Stimulated activated CD8-positive, alpha-beta memory T cell treated with anti-CD3 and anti-CD28 coated beads, Interleukin-12 subunit alpha, Interleukin-12 subunit beta, amount 100 ng/mL, for 24 hours (primary cell): ENCODE data around the gene CECR2.

Experiments used
- DNase-seq: peaks from one replicate; pipeline ENCODE4 v3.0.0-alpha.2; 2020; ENCODE audit errors: extremely low read depth

Gene CECR2

GRCh38 chr22:17368144-17368543 is 1.1 kb upstream of the CECR2 start:
- no peak for DNase-seq

GRCh38 chr22:17368554-17369438 is 464 bp upstream of the CECR2 start:
- no peak for DNase-seq

DNA sequence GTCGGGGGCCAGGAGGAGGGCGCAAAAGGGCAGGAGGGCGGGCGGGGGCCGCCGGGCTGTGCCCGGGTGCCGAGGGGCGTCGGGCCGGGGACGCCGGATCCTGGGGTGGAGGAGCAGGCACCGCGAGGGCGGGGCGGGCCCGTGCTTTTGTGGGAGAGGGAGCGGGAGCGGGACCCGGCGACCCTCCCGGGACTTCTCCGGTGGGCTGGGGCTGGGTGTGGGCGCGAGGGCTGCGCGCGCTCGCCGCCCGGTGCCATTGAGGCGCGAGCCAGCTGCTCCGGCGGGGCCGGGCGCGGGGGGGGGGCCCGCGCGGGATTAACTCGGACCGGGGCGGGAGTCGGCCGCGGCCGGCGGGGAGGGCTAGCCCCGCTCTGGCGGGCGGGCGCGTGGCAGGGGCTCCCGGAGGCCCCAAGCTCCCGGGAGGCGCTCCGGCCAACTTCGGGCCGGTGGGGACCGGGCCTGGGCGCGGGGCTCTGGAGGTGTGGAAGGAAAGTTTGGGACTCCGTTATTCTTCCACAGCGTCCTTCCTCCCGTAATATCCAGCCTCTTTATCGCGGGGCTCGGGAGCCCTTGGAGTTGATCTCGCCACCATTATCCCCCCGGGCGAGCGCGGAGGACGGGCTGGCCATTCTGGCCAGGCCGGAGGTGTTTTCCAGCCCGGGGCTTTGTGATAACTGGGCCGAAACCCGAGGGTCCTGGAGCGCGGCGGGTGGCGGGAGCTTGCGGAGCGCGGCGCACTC is 936 bp downstream of the CECR2 start:
- no peak for DNase-seq

- no peak for DNase-seq
Observed at GRCh38 chr22:17370766-17371432, 1.6 kb downstream of the CECR2 start.

DNA sequence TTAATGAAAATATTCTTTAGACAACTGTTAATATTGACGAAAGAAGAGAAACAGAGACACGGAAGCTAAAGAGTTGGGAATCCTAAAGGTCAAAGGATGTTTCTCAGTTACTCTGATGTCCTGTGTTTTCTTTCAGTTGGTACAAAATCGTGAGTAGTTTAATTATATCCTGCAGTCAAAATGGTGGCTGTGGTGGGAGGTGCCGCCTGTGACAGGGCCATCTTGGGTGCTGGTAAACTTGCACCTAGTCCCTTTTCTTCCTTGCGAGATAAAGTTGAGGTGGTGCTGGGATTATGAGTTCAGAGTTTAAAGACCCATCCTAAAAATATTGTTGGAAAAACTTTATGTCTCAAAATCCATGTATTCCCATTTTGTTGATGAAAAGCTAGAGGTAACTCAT is 2.2 kb downstream of the CECR2 start:
- no peak for DNase-seq

DNA sequence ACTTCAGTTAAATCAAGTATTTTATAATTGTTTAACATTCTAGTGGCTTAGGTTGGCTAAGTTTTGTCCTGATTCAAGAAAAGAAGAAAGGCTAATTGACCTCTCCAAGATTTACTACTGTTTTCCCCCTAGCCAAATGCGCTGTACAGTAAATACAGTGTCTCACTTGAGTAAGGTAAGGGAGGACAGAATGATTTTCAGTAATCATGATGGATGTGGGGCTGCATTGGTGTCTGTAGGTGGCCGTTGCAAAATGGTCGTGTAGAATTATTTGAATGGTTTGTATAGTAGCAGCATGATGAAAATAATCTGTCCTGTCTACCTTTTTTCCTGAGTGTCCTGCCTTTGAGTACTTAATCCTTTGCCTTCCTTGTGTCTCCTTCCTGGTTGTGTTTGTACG is 4.6 kb downstream of the CECR2 start:
- no peak for DNase-seq

- DNase-seq = no peak
Observed at GRCh38 chr22:17375914-17376614, 6.8 kb downstream of the CECR2 start.

DNA sequence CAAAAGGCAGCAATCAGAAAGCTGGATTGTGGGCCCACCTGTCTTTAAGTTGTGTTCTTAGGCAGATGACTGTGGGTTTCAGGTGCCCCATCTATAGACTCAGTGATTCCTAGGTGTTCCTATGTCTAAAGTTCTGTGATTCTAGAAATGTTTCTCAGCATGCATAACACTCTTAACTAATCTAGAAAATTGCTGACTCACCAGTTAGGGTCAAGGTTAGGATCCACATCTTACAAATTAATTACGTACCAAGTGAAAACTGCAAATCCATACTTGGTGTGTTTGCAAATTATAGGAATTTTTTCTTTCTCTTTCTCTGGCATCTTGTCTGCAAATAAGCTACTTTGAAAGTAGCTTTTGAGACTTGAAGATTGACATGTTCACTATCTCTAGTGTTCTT is 7.7 kb downstream of the CECR2 start:
- DNase-seq = no peak

DNA sequence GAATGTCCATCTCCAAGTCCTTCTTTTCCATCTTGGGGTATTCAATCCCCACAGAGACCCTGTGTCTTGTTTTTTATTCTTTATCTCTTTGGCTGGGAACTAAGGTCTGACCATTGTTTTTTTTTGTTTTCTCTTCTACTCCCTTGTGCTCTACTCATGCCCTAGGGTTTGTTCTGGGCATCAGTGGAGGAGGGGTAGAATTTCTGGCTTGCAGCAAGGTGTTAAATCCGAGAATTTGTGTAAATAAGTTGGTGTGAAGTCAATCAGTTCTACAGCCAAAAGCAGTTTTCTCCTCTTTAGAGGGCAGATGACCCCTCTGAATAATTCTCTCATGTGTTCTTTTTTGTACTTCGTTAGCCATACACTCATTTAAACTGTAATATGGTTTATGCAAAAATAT is 10.7 kb downstream of the CECR2 start:
- no peak for DNase-seq

DNA sequence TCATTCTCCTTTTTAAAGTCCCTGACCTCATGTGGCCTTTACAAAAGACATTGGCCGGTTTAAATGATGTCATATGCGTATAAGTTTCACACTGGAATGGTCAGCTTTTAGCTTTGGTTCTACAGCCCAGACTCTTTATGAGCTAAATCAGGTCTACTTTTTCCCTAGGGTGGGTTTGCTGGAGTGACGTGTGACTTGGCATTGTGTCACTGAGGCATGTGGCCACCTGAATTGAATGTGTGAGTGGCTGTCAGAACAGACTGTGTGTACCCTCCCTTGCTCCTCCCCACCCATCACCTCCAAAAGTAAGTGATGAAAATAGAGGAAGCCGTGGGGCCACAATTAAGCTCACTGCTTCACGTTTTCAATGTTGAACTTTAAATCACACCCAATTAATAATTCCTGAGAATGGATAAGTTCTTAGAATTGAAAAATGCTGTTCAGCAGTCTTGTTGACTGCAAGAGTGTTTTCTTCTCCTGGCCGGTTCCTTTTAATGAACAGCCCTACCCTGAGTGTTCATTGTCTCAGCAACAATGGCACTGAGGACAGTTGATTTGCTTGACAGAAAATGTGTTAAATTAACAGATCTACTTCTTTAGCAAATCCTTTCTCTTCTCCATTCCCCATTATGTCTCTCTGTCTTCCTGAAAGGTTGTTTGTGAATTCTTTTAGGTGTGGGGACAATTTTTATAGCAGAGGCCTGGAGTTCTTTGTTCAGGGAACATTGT is 11.3 kb downstream of the CECR2 start:
- DNase-seq = no peak

DNA sequence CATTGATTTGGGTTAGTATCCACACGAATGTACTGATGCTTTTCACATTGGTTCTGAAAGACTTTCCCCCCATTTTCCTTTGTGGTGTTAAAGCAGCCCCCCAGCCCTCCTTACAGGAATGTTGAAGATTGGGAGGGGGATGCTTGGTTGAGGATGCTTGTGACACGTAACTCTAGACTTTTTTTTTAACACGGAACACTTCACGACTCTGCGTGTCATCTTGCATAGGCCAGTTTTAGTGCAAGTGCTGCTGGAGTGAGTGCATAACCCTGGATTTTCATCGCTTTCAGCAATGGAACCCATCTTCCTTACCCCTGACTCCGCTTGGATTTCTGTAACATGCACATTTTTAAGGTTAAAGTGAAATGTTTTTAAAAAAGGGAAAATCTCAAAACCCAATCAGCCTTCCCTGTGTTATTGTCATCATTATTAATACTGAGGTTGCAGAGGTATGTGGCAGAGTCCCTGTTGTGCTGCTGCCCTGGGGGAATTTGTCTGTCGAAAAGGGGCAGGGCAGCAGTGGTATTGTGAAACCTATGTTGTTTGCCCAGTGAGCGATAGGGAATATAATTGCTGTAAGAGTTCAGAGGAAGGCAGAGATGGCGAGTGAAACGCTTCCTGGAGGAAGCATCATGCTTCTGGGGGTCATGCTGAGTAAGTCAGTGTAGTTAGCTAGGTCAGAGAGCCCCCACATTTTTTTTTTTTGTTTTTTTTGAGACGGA is 12.1 kb downstream of the CECR2 start:
- no peak for DNase-seq

DNA sequence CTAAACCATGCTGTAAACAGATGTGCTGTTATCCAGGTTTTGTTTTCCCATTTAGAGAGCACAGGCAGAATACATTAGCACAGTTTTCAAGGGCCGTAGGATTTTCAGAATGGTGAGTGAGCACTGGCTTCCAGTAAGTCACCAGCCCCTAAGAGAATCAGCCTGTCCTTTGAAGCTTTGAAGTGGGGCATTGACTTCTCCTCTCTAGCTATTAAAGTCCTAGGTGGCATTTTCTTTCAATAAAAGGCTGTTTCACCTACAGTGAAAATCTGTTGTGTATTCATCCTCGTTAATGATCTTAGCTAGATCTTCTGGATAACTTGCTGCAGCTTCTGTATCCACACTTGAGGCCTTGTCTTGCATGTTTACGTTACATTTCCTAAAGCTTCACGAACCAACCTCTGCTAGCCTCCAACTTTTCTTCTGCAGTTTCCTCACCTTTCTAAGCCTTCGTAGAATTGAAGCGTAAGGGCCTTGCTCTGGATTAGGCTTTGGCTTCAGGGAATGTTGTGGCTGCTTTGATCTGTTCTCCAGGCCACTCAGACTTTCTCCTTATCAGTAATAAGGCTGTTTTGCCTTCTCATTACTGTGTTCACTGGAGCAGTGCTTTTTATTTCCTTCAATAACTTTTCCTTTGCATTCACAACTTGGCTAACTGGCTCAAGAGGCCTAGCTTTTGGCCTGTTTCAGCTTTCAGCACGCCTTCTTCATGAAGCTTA is 15.5 kb downstream of the CECR2 start:
- DNase-seq = no peak

GRCh38 chr22:17387356-17387755 is 18.1 kb downstream of the CECR2 start:
- DNase-seq = no peak

- no peak for DNase-seq
Observed at GRCh38 chr22:17388235-17388634, 19.0 kb downstream of the CECR2 start.

DNA sequence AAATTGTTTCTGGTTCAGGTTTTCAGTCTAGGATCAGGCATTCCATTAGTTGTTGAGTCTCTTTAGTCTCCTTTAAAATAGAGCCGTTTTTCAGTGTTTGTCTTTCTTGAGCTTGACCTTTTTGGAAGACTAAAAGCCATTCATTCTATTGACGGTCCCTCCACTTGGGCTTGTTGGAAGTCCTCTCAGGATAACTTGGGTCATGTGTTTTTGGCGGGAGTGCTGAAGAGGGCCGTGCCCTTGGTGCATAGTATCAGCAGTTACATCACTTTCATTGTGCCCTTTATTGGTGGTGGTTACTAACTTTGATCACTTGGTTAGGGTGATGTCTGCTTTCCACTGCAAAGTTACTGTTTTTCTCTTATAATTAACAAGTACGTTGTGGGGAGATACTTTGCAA is 20.8 kb downstream of the CECR2 start:
- DNase-seq = no peak

DNA sequence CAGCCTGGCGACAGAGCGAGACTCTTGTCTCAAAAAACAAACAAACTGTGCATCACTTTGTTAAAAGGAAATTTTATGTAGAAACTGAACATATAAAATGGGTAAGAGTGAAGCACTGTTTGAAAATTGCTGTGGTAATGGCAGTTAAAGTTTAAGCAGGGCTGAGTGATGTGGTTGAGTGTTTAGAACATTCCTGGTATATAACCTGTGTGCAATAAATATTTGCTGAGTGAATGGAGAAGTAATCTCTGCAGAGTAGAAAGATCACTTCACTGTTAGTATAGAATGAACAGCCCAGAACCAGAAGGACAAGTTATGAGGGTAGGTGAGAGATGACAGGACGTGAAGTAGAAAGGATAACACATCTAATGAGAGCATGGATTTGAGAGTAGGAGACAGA is 27.3 kb downstream of the CECR2 start:
- no peak for DNase-seq

GRCh38 chr22:17397756-17398547 is 28.7 kb downstream of the CECR2 start:
- DNase-seq = no peak

DNA sequence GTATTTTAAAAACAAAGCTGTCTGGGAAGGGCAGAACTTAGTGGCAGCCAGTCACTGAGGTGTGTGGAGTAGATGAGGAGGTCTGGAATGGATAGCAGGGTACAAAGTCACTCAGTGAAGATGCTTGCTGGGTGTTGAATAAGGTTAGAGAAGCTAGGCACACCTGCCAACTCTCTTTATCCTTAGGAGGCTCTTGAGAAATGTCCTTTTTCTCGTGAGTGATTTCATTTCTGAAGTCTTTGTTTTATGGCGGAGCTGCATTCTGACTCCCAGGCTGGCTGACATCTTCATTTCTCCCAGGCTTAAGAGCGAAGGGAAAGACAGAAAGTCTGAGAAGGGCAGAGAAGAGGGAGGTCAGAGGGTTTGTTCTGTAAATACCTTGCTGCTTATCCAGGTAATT is 31.0 kb downstream of the CECR2 start:
- no peak for DNase-seq

GRCh38 chr22:17401728-17402127 is 32.5 kb downstream of the CECR2 start:
- DNase-seq = no peak
